Osteocyte (in vitro differentiated cells): ENCODE data around the gene SHMT2. TPM values are rescaled to one million over a fixed set of nuclear protein-coding genes. Genes with fewer than 3 reads are reported as not detected.

Source experiments
- DNase-seq: peaks from one replicate; pipeline ENCODE4 v3.0.0; 2021; ENCODE audit warnings: mixed read lengths; ENCODE audit not compliant: unreplicated experiment; ENCODE audit errors: extremely low spot score
- H3K27ac Mint-ChIP-seq: one replicate; pipeline ENCODE4 v1.8.0; 2021; ENCODE audit warnings: mild to moderate bottlenecking, mixed read lengths; ENCODE audit not compliant: unreplicated experiment
- H3K27me3 Mint-ChIP-seq: one replicate; pipeline ENCODE4 v1.8.0; 2021; ENCODE audit warnings: mixed read lengths; ENCODE audit not compliant: unreplicated experiment
- H3K36me3 Mint-ChIP-seq: one replicate; pipeline ENCODE4 v1.8.0; 2021; ENCODE audit warnings: mixed read lengths; ENCODE audit not compliant: unreplicated experiment
- H3K4me1 Mint-ChIP-seq: one replicate; pipeline ENCODE4 v1.8.0; 2021; ENCODE audit warnings: mixed read lengths; ENCODE audit not compliant: unreplicated experiment
- H3K4me3 Mint-ChIP-seq: one replicate; pipeline ENCODE4 v1.8.0; 2021; ENCODE audit warnings: mild to moderate bottlenecking, moderate library complexity, mixed read lengths; ENCODE audit not compliant: unreplicated experiment
- H3K9me3 Mint-ChIP-seq: one replicate; pipeline ENCODE4 v1.8.0; 2021; ENCODE audit warnings: mixed read lengths; ENCODE audit not compliant: unreplicated experiment
- total RNA-seq: library from RNA; stranded (reverse); gene quantifications from 2 replicates; pipeline ENCODE4 v1.2.1, GENCODE V29; 2021
- TF ChIP-seq, protein P1 (sequence below): fragments of 200-600 bp; sonication (generic); IDR thresholded peaks from 2 replicates; pipeline ENCODE4 v1.5.0; 2021; ENCODE audit warnings: antibody characterized with exemption, mild to moderate bottlenecking, moderate library complexity

The SHMT2 gene
- total RNA-seq, 1 donor from 2014 or later = 263 TPM

DNA sequence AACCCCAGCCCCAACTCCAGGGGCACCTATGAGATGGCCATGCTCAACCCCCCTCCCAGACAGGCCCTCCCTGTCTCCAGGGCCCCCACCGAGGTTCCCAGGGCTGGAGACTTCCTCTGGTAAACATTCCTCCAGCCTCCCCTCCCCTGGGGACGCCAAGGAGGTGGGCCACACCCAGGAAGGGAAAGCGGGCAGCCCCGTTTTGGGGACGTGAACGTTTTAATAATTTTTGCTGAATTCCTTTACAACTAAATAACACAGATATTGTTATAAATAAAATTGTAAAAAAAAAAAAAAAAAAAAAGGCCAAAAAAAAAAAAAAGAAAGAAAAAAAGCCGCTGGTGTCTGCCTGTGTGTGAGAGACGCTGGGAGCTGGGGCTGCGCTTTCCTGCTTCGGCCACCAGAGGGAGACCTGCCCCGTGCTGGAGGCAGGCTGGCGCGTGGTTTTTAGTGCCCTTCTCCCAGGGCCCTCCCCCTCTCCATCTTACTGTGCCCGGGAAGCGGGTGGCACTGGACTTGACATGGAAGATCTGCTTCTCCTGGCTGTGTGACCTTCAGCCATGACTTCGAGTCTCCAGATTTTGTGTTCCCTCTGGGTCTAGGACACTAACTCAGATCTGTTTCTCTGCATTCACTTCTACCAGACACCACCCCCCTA, 16.3 kb upstream of the SHMT2 start:
- H3K27me3 Mint-ChIP-seq = no peaks in the 10 kb centered on the region
- peak; percentile 98 for DNase-seq
- no peaks in the 10 kb centered on the region for H3K9me3 Mint-ChIP-seq
- H3K4me3 Mint-ChIP-seq = peak overlapping the region; percentile 54
- peaks cover 52% of the 10 kb centered on the region for H3K4me1 Mint-ChIP-seq
- H3K27ac Mint-ChIP-seq = peak overlapping the region; percentile 88
- TF ChIP-seq, protein P1, sequence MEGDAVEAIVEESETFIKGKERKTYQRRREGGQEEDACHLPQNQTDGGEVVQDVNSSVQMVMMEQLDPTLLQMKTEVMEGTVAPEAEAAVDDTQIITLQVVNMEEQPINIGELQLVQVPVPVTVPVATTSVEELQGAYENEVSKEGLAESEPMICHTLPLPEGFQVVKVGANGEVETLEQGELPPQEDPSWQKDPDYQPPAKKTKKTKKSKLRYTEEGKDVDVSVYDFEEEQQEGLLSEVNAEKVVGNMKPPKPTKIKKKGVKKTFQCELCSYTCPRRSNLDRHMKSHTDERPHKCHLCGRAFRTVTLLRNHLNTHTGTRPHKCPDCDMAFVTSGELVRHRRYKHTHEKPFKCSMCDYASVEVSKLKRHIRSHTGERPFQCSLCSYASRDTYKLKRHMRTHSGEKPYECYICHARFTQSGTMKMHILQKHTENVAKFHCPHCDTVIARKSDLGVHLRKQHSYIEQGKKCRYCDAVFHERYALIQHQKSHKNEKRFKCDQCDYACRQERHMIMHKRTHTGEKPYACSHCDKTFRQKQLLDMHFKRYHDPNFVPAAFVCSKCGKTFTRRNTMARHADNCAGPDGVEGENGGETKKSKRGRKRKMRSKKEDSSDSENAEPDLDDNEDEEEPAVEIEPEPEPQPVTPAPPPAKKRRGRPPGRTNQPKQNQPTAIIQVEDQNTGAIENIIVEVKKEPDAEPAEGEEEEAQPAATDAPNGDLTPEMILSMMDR = peak; percentile 93
- peaks cover 18% of the 10 kb centered on the region for H3K36me3 Mint-ChIP-seq

DNA sequence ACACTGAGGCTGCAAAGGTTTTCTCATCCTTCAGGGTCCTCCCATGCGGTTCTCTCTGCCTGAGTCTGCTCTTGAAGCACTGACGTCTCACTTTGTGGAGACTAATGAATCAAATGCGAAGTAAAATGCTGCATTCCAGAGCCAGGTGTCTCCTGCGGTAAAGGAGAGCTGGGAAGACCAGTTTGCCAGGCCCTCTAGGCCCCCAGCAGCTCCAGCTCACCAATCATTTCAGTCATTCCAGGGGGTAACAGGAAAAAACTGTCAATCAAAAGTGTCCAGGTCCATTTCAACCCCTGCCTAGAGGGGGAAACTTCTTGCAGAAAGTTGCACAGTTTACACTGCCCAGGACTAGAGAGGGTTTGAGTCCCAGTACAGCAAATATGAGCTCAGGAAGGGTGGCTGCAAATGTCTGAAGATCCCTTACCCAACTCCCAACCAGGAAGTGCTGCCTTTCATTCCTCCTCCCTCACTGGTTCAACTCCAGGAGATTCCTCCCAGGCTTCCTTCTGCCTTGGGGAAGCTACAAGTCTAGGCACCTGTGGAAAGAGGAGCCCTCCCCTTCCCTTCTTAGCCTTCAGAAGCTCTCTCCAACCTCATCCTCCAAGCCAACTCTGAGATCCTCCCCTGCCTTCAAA, 15.6 kb upstream of the SHMT2 start:
- DNase-seq = no peak
- no peaks in the 10 kb centered on the region for H3K9me3 Mint-ChIP-seq
- no peaks in the 10 kb centered on the region for H3K27me3 Mint-ChIP-seq
- H3K36me3 Mint-ChIP-seq = peaks cover 14% of the 10 kb centered on the region
- TF ChIP-seq, protein P1 = no peak
- H3K4me1 Mint-ChIP-seq = peaks cover 59% of the 10 kb centered on the region
- H3K27ac Mint-ChIP-seq = peak overlapping the region; percentile 88
- peak overlapping the region; percentile 36 for H3K4me3 Mint-ChIP-seq

- Mint-ChIP-seq H3K4me1 (peaks cover 64% of the 10 kb centered on the region), H3K9me3 (no peaks in the 10 kb centered on the region), H3K27ac (peak overlapping the region; percentile 88), H3K36me3 (peaks cover 12% of the 10 kb centered on the region), H3K4me3 (peak overlapping the region; percentile 36), H3K27me3 (no peaks in the 10 kb centered on the region)
- DNase-seq = peak; percentile 89
- TF ChIP-seq, protein P1 = peak; percentile 80
Measured at GRCh38 chr12:57214398-57214781, 15.1 kb upstream of the SHMT2 start.

- no peaks in the 10 kb centered on the region for H3K9me3 Mint-ChIP-seq
- DNase-seq = no peak
- H3K27ac Mint-ChIP-seq = peak overlapping the region; percentile 49
- peak overlapping the region; percentile 38 for H3K4me3 Mint-ChIP-seq
- H3K27me3 Mint-ChIP-seq = peaks cover 3% of the 10 kb centered on the region
- peaks cover 9% of the 10 kb centered on the region for H3K36me3 Mint-ChIP-seq
- TF ChIP-seq, protein P1 = no peak
- peaks cover 69% of the 10 kb centered on the region for H3K4me1 Mint-ChIP-seq
Measured at GRCh38 chr12:57215065-57215464, 14.4 kb upstream of the SHMT2 start.

DNA sequence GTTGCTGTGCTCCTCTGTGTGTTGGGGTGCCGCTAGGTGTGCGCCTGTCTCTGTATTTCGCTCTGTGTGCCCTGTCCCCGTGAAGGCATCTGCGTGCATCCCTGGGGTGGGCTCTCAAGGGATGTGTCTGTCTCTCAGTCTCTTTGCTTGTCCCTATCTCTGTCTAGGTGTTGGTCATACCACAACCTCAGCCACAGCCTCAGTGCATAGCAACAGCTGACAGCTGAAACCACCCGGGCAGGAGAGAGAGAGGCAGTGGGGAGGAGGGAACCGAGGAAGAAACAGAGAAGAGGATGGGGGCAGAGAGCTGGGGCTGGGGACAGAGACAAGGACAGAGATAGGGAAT, 13.9 kb upstream of the SHMT2 start:
- Mint-ChIP-seq H3K4me3 (peak overlapping the region; percentile 69), H3K4me1 (peaks cover 71% of the 10 kb centered on the region), H3K9me3 (no peaks in the 10 kb centered on the region), H3K27ac (peak overlapping the region; percentile 49), H3K27me3 (peaks cover 5% of the 10 kb centered on the region), H3K36me3 (peaks cover 3% of the 10 kb centered on the region)
- DNase-seq = no peak
- TF ChIP-seq, protein P1 = no peak
